Measurements from ENCODE around the gene NECTIN1.

Gene NECTIN1

GRCh38 chr11:119699227-119699626 lies 29.8 kb downstream of the NECTIN1 start:
- no peak for ATAC-seq
- TF ChIP-seq ZNF565 (CRISPR knock-in tag; conservative IDR thresholded peaks at IDR 0.05; ENCODE audit: low read depth) (no peak), ZFP30 (CRISPR knock-in tag; IDR thresholded peaks at IDR 0.05) (no peak), CSDC2 (CRISPR knock-in tag; IDR thresholded peaks at IDR 0.05) (no peak), POU6F1 (CRISPR knock-in tag; IDR thresholded peaks at IDR 0.05; ENCODE audit: borderline replicate concordance, low read depth) (no peak), ZFP3 (CRISPR knock-in tag; IDR thresholded peaks at IDR 0.05) (no peak), ZNF8 (CRISPR knock-in tag; IDR thresholded peaks at IDR 0.05) (no peak), SNAI2 (CRISPR knock-in tag; IDR thresholded peaks at IDR 0.05) (no peak), ARNTL (CRISPR knock-in tag; IDR thresholded peaks at IDR 0.05; ENCODE audit: borderline replicate concordance, low read depth) (no peak), BACH2 (CRISPR knock-in tag; IDR thresholded peaks at IDR 0.05; ENCODE audit: borderline replicate concordance) (no peak), ZNF70 (CRISPR knock-in tag; IDR thresholded peaks at IDR 0.05) (no peak), TCF4 (CRISPR knock-in tag; IDR thresholded peaks at IDR 0.05; ENCODE audit: borderline replicate concordance) (no peak), GLIS3 (CRISPR knock-in tag; IDR thresholded peaks at IDR 0.05) (no peak), ZC3H10 (CRISPR knock-in tag; IDR thresholded peaks at IDR 0.05) (no peak), ISL1 (CRISPR knock-in tag; IDR thresholded peaks at IDR 0.05) (no peak), PPARA (CRISPR knock-in tag; IDR thresholded peaks at IDR 0.05; ENCODE audit: borderline replicate concordance) (no peak), TOX (CRISPR knock-in tag; IDR thresholded peaks at IDR 0.05; ENCODE audit: borderline replicate concordance) (no peak), PATZ1 (CRISPR knock-in tag; IDR thresholded peaks at IDR 0.05; ENCODE audit: borderline replicate concordance) (no peak), RARB (CRISPR knock-in tag; IDR thresholded peaks at IDR 0.05) (no peak)

- ATAC-seq: no peak
- no peak for TF ChIP-seq CREB5 (CRISPR knock-in tag; IDR thresholded peaks at IDR 0.05; ENCODE audit: low read depth)
- no peak for TF ChIP-seq PPARA (CRISPR knock-in tag; IDR thresholded peaks at IDR 0.05; ENCODE audit: borderline replicate concordance)
- TF ChIP-seq GLIS3 (CRISPR knock-in tag; IDR thresholded peaks at IDR 0.05): no peak
- TF ChIP-seq ISL1 (CRISPR knock-in tag; IDR thresholded peaks at IDR 0.05): no peak
- TF ChIP-seq TSHZ2 (CRISPR knock-in tag; IDR thresholded peaks at IDR 0.05): no peak
- TF ChIP-seq ZFP30 (CRISPR knock-in tag; IDR thresholded peaks at IDR 0.05): no peak
- no peak for TF ChIP-seq ARNTL (CRISPR knock-in tag; IDR thresholded peaks at IDR 0.05; ENCODE audit: borderline replicate concordance, low read depth)
- no peak for TF ChIP-seq ZNF8 (CRISPR knock-in tag; IDR thresholded peaks at IDR 0.05)
- no peak for TF ChIP-seq SNAI2 (CRISPR knock-in tag; IDR thresholded peaks at IDR 0.05)
- TF ChIP-seq TOX (CRISPR knock-in tag; IDR thresholded peaks at IDR 0.05; ENCODE audit: borderline replicate concordance): no peak
- TF ChIP-seq ZC3H10 (CRISPR knock-in tag; IDR thresholded peaks at IDR 0.05): no peak
- no peak for TF ChIP-seq ZFP3 (CRISPR knock-in tag; IDR thresholded peaks at IDR 0.05)
- no peak for TF ChIP-seq TCF4 (CRISPR knock-in tag; IDR thresholded peaks at IDR 0.05; ENCODE audit: borderline replicate concordance)
- TF ChIP-seq ESRRG (CRISPR knock-in tag; IDR thresholded peaks at IDR 0.05): no peak
- no peak for TF ChIP-seq OSR1 (CRISPR knock-in tag; IDR thresholded peaks at IDR 0.05)
- no peak for TF ChIP-seq CSDC2 (CRISPR knock-in tag; IDR thresholded peaks at IDR 0.05)
- no peak for TF ChIP-seq POU6F1 (CRISPR knock-in tag; IDR thresholded peaks at IDR 0.05; ENCODE audit: borderline replicate concordance, low read depth)
- TF ChIP-seq PATZ1 (CRISPR knock-in tag; IDR thresholded peaks at IDR 0.05; ENCODE audit: borderline replicate concordance): no peak
- TF ChIP-seq RARB (CRISPR knock-in tag; IDR thresholded peaks at IDR 0.05): no peak
- no peak for TF ChIP-seq ZNF70 (CRISPR knock-in tag; IDR thresholded peaks at IDR 0.05)
Measured at GRCh38 chr11:119697882-119698281, 31.1 kb downstream of the NECTIN1 start.

All from SK-N-SH treated with all-trans-retinoic acid at 6 μM for 48 hours (cell line).